ENCODE measurements around the gene SCLT1. TPM values are rescaled to one million over a fixed set of nuclear protein-coding genes. Genes with fewer than 3 reads are reported as not detected.

SCLT1 gene
- polyA plus RNA-seq, 1 donor from 2014 or later = 12.8 TPM

DNA sequence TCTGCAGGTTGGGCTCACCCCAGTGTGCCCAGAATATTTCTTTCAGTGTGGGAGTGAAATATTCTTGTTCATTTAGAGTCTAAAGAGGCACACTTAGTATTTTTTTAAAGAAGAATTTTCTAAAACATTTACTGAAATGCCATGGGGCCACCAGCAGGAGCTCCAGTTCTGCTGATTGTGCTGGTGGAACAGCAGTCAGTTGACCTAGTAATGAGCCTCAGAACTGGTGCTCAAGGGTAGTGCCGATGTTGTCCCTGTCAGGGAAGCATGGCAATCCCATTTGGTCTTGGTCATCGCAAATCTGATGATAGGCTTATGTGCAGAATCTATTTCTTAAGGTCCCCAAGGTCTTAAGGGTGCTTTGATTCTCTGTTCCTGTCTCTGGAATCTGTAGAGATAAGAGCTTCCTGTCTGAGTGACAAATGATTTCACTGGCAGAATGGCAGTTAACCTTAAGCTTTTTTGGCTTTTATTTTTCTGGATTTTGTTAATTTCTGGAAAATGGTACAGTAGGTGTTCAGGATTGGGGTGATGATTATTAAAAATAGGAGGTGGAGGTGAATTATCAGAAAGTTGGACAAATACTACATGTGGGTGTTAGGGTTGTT lies 252.5 kb downstream of the SCLT1 start:
- TF ChIP-seq TAF1 (IDR thresholded peaks at IDR 0.05; ENCODE audit: low read depth) = no peak
- TF ChIP-seq EP300 (conservative IDR thresholded peaks at IDR 0.05; ENCODE audit: poor library complexity, severe bottlenecking) = no peak
- TF ChIP-seq EZH2 (IDR thresholded peaks at IDR 0.05; ENCODE audit: borderline replicate concordance, insufficient read depth, low read length, poor library complexity, severe bottlenecking) = no peak
- TF ChIP-seq, protein P1, sequence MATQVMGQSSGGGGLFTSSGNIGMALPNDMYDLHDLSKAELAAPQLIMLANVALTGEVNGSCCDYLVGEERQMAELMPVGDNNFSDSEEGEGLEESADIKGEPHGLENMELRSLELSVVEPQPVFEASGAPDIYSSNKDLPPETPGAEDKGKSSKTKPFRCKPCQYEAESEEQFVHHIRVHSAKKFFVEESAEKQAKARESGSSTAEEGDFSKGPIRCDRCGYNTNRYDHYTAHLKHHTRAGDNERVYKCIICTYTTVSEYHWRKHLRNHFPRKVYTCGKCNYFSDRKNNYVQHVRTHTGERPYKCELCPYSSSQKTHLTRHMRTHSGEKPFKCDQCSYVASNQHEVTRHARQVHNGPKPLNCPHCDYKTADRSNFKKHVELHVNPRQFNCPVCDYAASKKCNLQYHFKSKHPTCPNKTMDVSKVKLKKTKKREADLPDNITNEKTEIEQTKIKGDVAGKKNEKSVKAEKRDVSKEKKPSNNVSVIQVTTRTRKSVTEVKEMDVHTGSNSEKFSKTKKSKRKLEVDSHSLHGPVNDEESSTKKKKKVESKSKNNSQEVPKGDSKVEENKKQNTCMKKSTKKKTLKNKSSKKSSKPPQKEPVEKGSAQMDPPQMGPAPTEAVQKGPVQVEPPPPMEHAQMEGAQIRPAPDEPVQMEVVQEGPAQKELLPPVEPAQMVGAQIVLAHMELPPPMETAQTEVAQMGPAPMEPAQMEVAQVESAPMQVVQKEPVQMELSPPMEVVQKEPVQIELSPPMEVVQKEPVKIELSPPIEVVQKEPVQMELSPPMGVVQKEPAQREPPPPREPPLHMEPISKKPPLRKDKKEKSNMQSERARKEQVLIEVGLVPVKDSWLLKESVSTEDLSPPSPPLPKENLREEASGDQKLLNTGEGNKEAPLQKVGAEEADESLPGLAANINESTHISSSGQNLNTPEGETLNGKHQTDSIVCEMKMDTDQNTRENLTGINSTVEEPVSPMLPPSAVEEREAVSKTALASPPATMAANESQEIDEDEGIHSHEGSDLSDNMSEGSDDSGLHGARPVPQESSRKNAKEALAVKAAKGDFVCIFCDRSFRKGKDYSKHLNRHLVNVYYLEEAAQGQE (IDR thresholded peaks at IDR 0.05; ENCODE audit: borderline replicate concordance) = no peak
- no peak for TF ChIP-seq RAD21 (conservative IDR thresholded peaks at IDR 0.05)
- TF ChIP-seq, protein P2, sequence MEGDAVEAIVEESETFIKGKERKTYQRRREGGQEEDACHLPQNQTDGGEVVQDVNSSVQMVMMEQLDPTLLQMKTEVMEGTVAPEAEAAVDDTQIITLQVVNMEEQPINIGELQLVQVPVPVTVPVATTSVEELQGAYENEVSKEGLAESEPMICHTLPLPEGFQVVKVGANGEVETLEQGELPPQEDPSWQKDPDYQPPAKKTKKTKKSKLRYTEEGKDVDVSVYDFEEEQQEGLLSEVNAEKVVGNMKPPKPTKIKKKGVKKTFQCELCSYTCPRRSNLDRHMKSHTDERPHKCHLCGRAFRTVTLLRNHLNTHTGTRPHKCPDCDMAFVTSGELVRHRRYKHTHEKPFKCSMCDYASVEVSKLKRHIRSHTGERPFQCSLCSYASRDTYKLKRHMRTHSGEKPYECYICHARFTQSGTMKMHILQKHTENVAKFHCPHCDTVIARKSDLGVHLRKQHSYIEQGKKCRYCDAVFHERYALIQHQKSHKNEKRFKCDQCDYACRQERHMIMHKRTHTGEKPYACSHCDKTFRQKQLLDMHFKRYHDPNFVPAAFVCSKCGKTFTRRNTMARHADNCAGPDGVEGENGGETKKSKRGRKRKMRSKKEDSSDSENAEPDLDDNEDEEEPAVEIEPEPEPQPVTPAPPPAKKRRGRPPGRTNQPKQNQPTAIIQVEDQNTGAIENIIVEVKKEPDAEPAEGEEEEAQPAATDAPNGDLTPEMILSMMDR (IDR thresholded peaks at IDR 0.05; ENCODE audit: poor library complexity, severe bottlenecking) = no peak
- no peak for TF ChIP-seq MXI1 (conservative IDR thresholded peaks at IDR 0.05; ENCODE audit: poor library complexity, severe bottlenecking)
- no peak for TF ChIP-seq SMC3 (conservative IDR thresholded peaks at IDR 0.05; ENCODE audit: poor library complexity)
- no peak for TF ChIP-seq POLR2AphosphoS5 (IDR thresholded peaks at IDR 0.05)

DNA sequence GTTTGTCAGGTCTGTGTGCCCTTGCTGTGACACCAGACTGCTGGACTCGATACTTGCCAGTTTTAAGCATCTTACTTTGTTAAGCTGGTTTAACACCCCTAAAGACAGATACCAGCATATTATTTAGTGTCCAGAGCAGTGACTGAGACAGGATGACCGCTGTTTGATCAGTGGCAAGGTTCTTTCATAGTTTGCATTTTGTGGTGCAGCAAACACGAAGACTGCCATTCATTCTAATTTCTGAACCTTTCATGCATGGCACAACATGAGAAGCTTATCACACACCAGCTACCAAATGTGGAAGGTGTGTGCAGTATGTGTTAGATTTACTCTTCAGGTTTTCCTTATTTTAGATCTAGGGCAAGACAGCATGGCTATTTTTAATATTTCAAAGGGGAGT lies 255.7 kb downstream of the SCLT1 start:
- Histone ChIP-seq H3K27me3 (ENCODE audit: insufficient read depth, low read depth, low read length) (no peaks in the 10 kb centered on the region), H3K4me3 (ENCODE audit: low read length) (no peak overlapping the region), H3K9ac (ENCODE audit: low read length) (no peak overlapping the region), H3K9me2 (ENCODE audit: insufficient read depth, low read length) (no peaks in the 10 kb centered on the region), H3K36me3 (ENCODE audit: insufficient read depth, low read length) (no peaks in the 10 kb centered on the region), H3K27ac (ENCODE audit: low read length) (no peak overlapping the region), H4K20me1 (ENCODE audit: insufficient read depth) (no peaks in the 10 kb centered on the region), H3F3A (ENCODE audit: insufficient read depth, low read length, poor library complexity, severe bottlenecking) (no peaks in the 10 kb centered on the region), H3K4me2 (ENCODE audit: low read length) (no peak overlapping the region), H3K79me2 (replicated peaks; ENCODE audit: insufficient read depth, low read length) (peaks cover 36% of the 10 kb centered on the region), H3K9me3 (ENCODE audit: low read length) (no peaks in the 10 kb centered on the region), H2AFZ (ENCODE audit: low read depth, low read length) (no peak overlapping the region)
- TF ChIP-seq SMC3 (conservative IDR thresholded peaks at IDR 0.05; ENCODE audit: poor library complexity) = no peak
- no peak for TF ChIP-seq EZH2 (IDR thresholded peaks at IDR 0.05; ENCODE audit: borderline replicate concordance, insufficient read depth, low read length, poor library complexity, severe bottlenecking)
- no peak for TF ChIP-seq RAD21 (conservative IDR thresholded peaks at IDR 0.05)
- TF ChIP-seq, protein P1 (IDR thresholded peaks at IDR 0.05; ENCODE audit: borderline replicate concordance) = no peak
- no peak for TF ChIP-seq POLR2AphosphoS5 (IDR thresholded peaks at IDR 0.05)
- TF ChIP-seq, protein P2 (IDR thresholded peaks at IDR 0.05; ENCODE audit: poor library complexity, severe bottlenecking) = no peak

More for the DNA sequence above, 252.5 kb downstream of the SCLT1 start:
- Histone ChIP-seq H3K9me3 (ENCODE audit: low read length) (no peaks in the 10 kb centered on the region), H3K9me2 (ENCODE audit: insufficient read depth, low read length) (no peaks in the 10 kb centered on the region), H3K27ac (ENCODE audit: low read length) (no peak overlapping the region), H3K79me2 (replicated peaks; ENCODE audit: insufficient read depth, low read length) (peaks cover 31% of the 10 kb centered on the region), H4K20me1 (ENCODE audit: insufficient read depth) (no peaks in the 10 kb centered on the region), H3K9ac (ENCODE audit: low read length) (no peak overlapping the region), H2AFZ (ENCODE audit: low read depth, low read length) (no peak overlapping the region), H3K36me3 (ENCODE audit: insufficient read depth, low read length) (no peaks in the 10 kb centered on the region), H3K4me2 (ENCODE audit: low read length) (no peak overlapping the region), H3K27me3 (ENCODE audit: insufficient read depth, low read depth, low read length) (no peaks in the 10 kb centered on the region), H3F3A (ENCODE audit: insufficient read depth, low read length, poor library complexity, severe bottlenecking) (no peaks in the 10 kb centered on the region), H3K4me3 (ENCODE audit: low read length) (no peak overlapping the region)

Data from neural cell (in vitro differentiated cells).